GM12878 (cell line): ENCODE data around the gene TBC1D1. TPM values are rescaled to one million over a fixed set of nuclear protein-coding genes. Genes with fewer than 3 reads are reported as not detected.

Experiments used
- ATAC-seq: fragments of 200-7000 bp; cut with Tn5 transposase; 3 replicates; pipeline ENCODE4 v1.9.1; 2020; ENCODE audit warnings: mild to moderate bottlenecking, moderate library complexity
- BruUV-seq: library from RNA; stranded (reverse); fragments of 400-500 nt; replicated peaks from 2 replicates; lab custom pipeline; 2021; lab: Mats Ljungman, UMichigan
- CTCF ChIA-PET: fragments of 300-600 bp; sonication (Branson Sonifier 250); formaldehyde crosslinking; extraction: SDS; loops from one replicate; lab custom pipeline; 2021; ENCODE audit warnings: inconsistent platforms; lab: Yijun Ruan, JAX
- POLR2A ChIA-PET: fragments of 350-600 bp; formaldehyde crosslinking; extraction: SDS; loops from one replicate; lab custom pipeline; 2021; ENCODE audit warnings: inconsistent platforms; lab: Charles Lee
- RAD21 ChIA-PET: fragments of 300-600 bp; sonication (Branson Sonifier 250); formaldehyde crosslinking; loops from one replicate; lab custom pipeline; 2023; ENCODE audit warnings: antibody characterized with exemption; ENCODE audit not compliant: unreplicated experiment; lab: Charles Lee
- SMC1A ChIA-PET: fragments of 300-600 bp; sonication (Branson Sonifier 250); formaldehyde crosslinking; loops from one replicate; lab custom pipeline; 2023; ENCODE audit not compliant: unreplicated experiment, uncharacterized antibody; lab: Charles Lee
- DNase-seq: peaks from one replicate; pipeline ENCODE4 v3.0.0-alpha.2; 2011; ENCODE audit warnings: low read depth, low spot score
- FAIRE-seq: peaks from 3 replicates; lab custom pipeline; 2011; peaks lifted over from hg19 to GRCh38; lab: Jason Lieb, UNC
- H2AFZ ChIP-seq: 2 replicates; pipeline ENCODE4 v1.6.0; 2011; ENCODE audit warnings: low read depth, low read length, control low read depth; ENCODE audit not compliant: control insufficient read depth
- H3K27ac ChIP-seq: 2 replicates; pipeline ENCODE4 v1.5.1; 2011; ENCODE audit warnings: control low read depth; ENCODE audit not compliant: control insufficient read depth, insufficient read depth
- H3K27me3 ChIP-seq, 2 experiments: replicated peaks in 1 of 2; 2 replicates each; pipeline versions ENCODE4 v1.6.0 to v1.6.1; 2011; ENCODE audit warnings: low read length in 1 of 2; ENCODE audit not compliant: control insufficient read depth in 2 of 2, insufficient read depth in 2 of 2
- H3K36me3 ChIP-seq, 2 experiments: 2 replicates each; pipeline ENCODE4 v1.5.1; 2011; ENCODE audit warnings: low read length in 1 of 2; ENCODE audit not compliant: control insufficient read depth in 2 of 2, insufficient read depth in 2 of 2
- H3K4me1 ChIP-seq: 2 replicates; pipeline ENCODE4 v1.6.1; 2011; ENCODE audit warnings: mild to moderate bottlenecking, low read length, moderate library complexity, mixed read lengths; ENCODE audit not compliant: control insufficient read depth, insufficient read depth
- H3K4me2 ChIP-seq: 2 replicates; pipeline ENCODE4 v1.6.0; 2011; ENCODE audit warnings: control low read depth; ENCODE audit not compliant: control insufficient read depth, insufficient read depth
- H3K4me3 ChIP-seq: fragments of 200-600 bp; sonication (generic); 2 replicates; pipeline ENCODE4 v1.5.1; 2016
- H3K79me2 ChIP-seq: 2 replicates; pipeline ENCODE4 v1.6.0; 2011; ENCODE audit warnings: low read length; ENCODE audit not compliant: control insufficient read depth, insufficient read depth
- H3K9ac ChIP-seq: 2 replicates; pipeline ENCODE4 v1.8.0; 2011; ENCODE audit warnings: low read length, control low read depth, mixed read lengths; ENCODE audit not compliant: control insufficient read depth, insufficient read depth
- H3K9me3 ChIP-seq: replicated peaks from 3 replicates; pipeline ENCODE4 v1.5.1; 2011; ENCODE audit warnings: mild to moderate bottlenecking, low read length; ENCODE audit not compliant: control insufficient read depth, insufficient read depth
- H4K20me1 ChIP-seq: 2 replicates; pipeline ENCODE4 v1.6.0; 2011; ENCODE audit not compliant: control insufficient read depth, insufficient read depth
- BACH1 ChIP-seq: fragments of 450-650 bp; IDR thresholded peaks from 2 replicates; pipeline ENCODE4 v1.6.1; 2017; ENCODE audit warnings: mild to moderate bottlenecking, borderline replicate concordance
- CEBPB ChIP-seq, 2 experiments: fragments of 150-350 bp in 1 of 2; IDR thresholded peaks; 2 replicates each; pipeline ENCODE4 v1.6.1; 2012 to 2014; ENCODE audit warnings: low read depth in 2 of 2, low read length in 2 of 2, borderline replicate concordance in 1 of 2, inconsistent platforms in 1 of 2
- E2F4 ChIP-seq: IDR thresholded peaks from 2 replicates; pipeline ENCODE4 v1.6.1; 2012; ENCODE audit warnings: low read depth, low read length, improper control_type of control experiment
- EP300 ChIP-seq, 2 experiments: fragments of 150-350 bp in 1 of 2; IDR thresholded peaks; 2 replicates each; pipeline ENCODE4 v1.6.1; 2011 to 2012; ENCODE audit warnings: low read depth in 2 of 2, low read length in 2 of 2, borderline replicate concordance in 1 of 2, improper control_type of control experiment in 1 of 2, inconsistent platforms in 1 of 2; ENCODE audit not compliant: control insufficient read depth in 1 of 2
- FOXK2 ChIP-seq: fragments of 450-650 bp; IDR thresholded peaks from 2 replicates; pipeline ENCODE4 v1.6.1; 2017; ENCODE audit warnings: mild to moderate bottlenecking, moderate library complexity
- GABPA ChIP-seq: IDR thresholded peaks from 2 replicates; pipeline ENCODE4 v1.6.1; 2014; ENCODE audit warnings: antibody characterized with exemption, low read depth, mild to moderate bottlenecking, inconsistent platforms
- MAX ChIP-seq: IDR thresholded peaks from 2 replicates; pipeline ENCODE4 v1.6.1; 2012; ENCODE audit warnings: low read depth, low read length, improper control_type of control experiment
- MXI1 ChIP-seq: fragments of 150-350 bp; IDR thresholded peaks from 2 replicates; pipeline ENCODE4 v1.6.1; 2011; ENCODE audit warnings: low read depth, mild to moderate bottlenecking, inconsistent platforms, low read length, improper control_type of control experiment
- NFIC ChIP-seq: IDR thresholded peaks from 2 replicates; pipeline ENCODE4 v1.6.1; 2012; ENCODE audit warnings: low read depth, mild to moderate bottlenecking, inconsistent platforms, low read length, moderate library complexity
- NR2C2 ChIP-seq: IDR thresholded peaks from 2 replicates; pipeline ENCODE4 v1.6.1; 2011; ENCODE audit warnings: borderline replicate concordance, low read depth; ENCODE audit not compliant: control insufficient read depth, insufficient read length
- RBBP5 ChIP-seq: fragments of 200-600 bp; sonication (generic); conservative IDR thresholded peaks from 2 replicates; pipeline ENCODE4 v1.6.1; 2016
- RELB ChIP-seq: fragments of 450-650 bp; IDR thresholded peaks from 2 replicates; pipeline ENCODE4 v1.6.1; 2017; ENCODE audit warnings: low read depth, mild to moderate bottlenecking, moderate library complexity
- SPI1 ChIP-seq: IDR thresholded peaks from 2 replicates; pipeline ENCODE4 v1.6.1; 2011; ENCODE audit warnings: low read depth, mild to moderate bottlenecking, low read length, moderate library complexity, borderline replicate concordance; ENCODE audit not compliant: insufficient read depth
- SUPT20H ChIP-seq: IDR thresholded peaks from 2 replicates; pipeline ENCODE4 v1.6.1; 2011; ENCODE audit warnings: low read depth, mild to moderate bottlenecking, low read length, moderate library complexity, borderline replicate concordance; ENCODE audit not compliant: control insufficient read depth
- USF2 ChIP-seq: IDR thresholded peaks from 2 replicates; pipeline ENCODE4 v1.6.1; 2011; ENCODE audit warnings: low read depth, low read length, improper control_type of control experiment, borderline replicate concordance
- ZNF687 ChIP-seq: fragments of 450-650 bp; IDR thresholded peaks from 2 replicates; pipeline ENCODE4 v1.6.1; 2017; ENCODE audit warnings: mild to moderate bottlenecking, moderate library complexity
- WGBS: methylation state at CpG from one replicate; pipeline ENCODE4 v1.1.6; 2016; ENCODE audit warnings: low lambda C conversion rate; ENCODE audit not compliant: insufficient replicate concordance, insufficient coverage; ENCODE audit errors: missing lambda C conversion rate; 5-methylcytosine and 5-hydroxymethylcytosine counted together
- in situ Hi-C: fragments of 300-500 bp; cut with MboI; formaldehyde crosslinking; loops from 9 replicates; pipeline ENCODE4 v1.14.3; 2018; ENCODE audit warnings: mixed read lengths
- intact Hi-C: fragments of 100-400 bp; cut with micrococcal nuclease; formaldehyde crosslinking; loops from one replicate; pipeline ENCODE4 v1.14.2; 2022; ENCODE audit not compliant: unreplicated experiment
- polyA plus RNA-seq, 11 experiments: library from polyadenylated mRNA; depleted of rRNA in 4 of 11; unstranded in 6 of 11; stranded (reverse) in 5 of 11; fragments of >200 nt; fragmentation: Nextera tagmentation in 4 of 11; fragmentation: Illumina TruSeq in 1 of 11; extraction: Ambion mirVana in 4 of 11; extraction: Trizol in 1 of 11; gene quantifications; 1 replicate in 1 of 11; 2 replicates in 10 of 11; pipeline versions ENCODE4 v1.2.1 to v1.2.3, GENCODE V29; 2011 to 2016; ENCODE audit warnings: inconsistent platforms in 2 of 11, missing spikeins in 2 of 11, low read depth in 1 of 11
- total RNA-seq, 4 experiments: library from RNA; depleted of rRNA in 3 of 4; stranded (reverse); fragments of >200 nt in 3 of 4; fragmentation: Illumina TruSeq in 1 of 4; extraction: Trizol in 1 of 4; gene quantifications; 2 replicates each; pipeline versions ENCODE4 v1.2.1 to v1.2.3, GENCODE V29; 2013 to 2021

Gene TBC1D1
- total and polyA plus RNA-seq, 10 of the 15 experiments (the other 5 are each of a cell fraction or from before 2014, with no cell fraction given): 5.3 to 102 (median 57.8) TPM

GRCh38 chr4:37935026-37935425, 44.1 kb downstream of the TBC1D1 start:
- SMC1A ChIA-PET: no interaction called here
- Histone ChIP-seq H3K9ac (no peak overlapping the region), H4K20me1 (no peaks in the 10 kb centered on the region), H3K79me2 (no peaks in the 10 kb centered on the region), H2AFZ (no peak overlapping the region), H3K27me3 (no peaks in the 10 kb centered on the region), H3K27ac (no peak overlapping the region), H3K4me3 (no peak overlapping the region), H3K4me2 (no peak overlapping the region), H3K9me3 (no peaks in the 10 kb centered on the region; the same call in 2 of the 3 replicates), H3K4me1 (no peaks in the 10 kb centered on the region), H3K36me3 (no peaks in the 10 kb centered on the region; a peak in 2 of 4 replicates)
- DNase-seq: no peak
- FAIRE-seq: no peak
- 72% methylated on average over 4 of the region's 4 CpGs for WGBS
- CTCF ChIA-PET: interaction anchor here (1.0 kb wide), 1 partner anchor 10 kb away, joined by 4 read pairs; no protein-coding TSS in a partner anchor
- BruUV-seq: no TSS peak
- RAD21 ChIA-PET: no interaction called here
- intact Hi-C loops (no loop called here), in situ Hi-C loops (no loop called here)
- POLR2A ChIA-PET: interaction anchor here (0.8 kb wide), 1 partner anchor 39 kb away, joined by 3 read pairs; no protein-coding TSS in a partner anchor
- no peak for ATAC-seq
- TF ChIP-seq EP300 (IDR thresholded peaks at IDR 0.05; ENCODE audit: borderline replicate concordance in 1 of 2, control insufficient read depth in 1 of 2, low read depth in 2 of 2, low read length in 2 of 2) (no peak), MXI1 (no peak), ZNF687 (no peak), NFIC (no peak), BACH1 (no peak), RELB (no peak), FOXK2 (no peak), GABPA (no peak), USF2 (no peak), E2F4 (no peak), MAX (no peak), RBBP5 (no peak), NR2C2 (no peak), SUPT20H (no peak), SPI1 (no peak), CEBPB (IDR thresholded peaks at IDR 0.05; ENCODE audit: borderline replicate concordance in 1 of 2, low read depth in 2 of 2, low read length in 2 of 2) (no peak)
